H9 (cell line): ENCODE results near the gene SLMAP. TPM values are rescaled to one million over a fixed set of nuclear protein-coding genes. Genes with fewer than 3 reads are reported as not detected.

Experiments
- DNase-seq: peaks from one replicate; pipeline ENCODE4 v3.0.0-alpha.2; 2017
- H2AFZ ChIP-seq: one replicate; pipeline ENCODE4 v1.6.1; 2013; ENCODE audit warnings: mild to moderate bottlenecking, low read length, control low read depth, moderate library complexity
- H2AK5ac ChIP-seq: 2 replicates; pipeline ENCODE4 v1.6.1; 2013; ENCODE audit warnings: low read length, control low read depth, mixed read lengths; ENCODE audit not compliant: insufficient read length
- H2BK120ac ChIP-seq: one replicate; pipeline ENCODE4 v1.6.1; 2013; ENCODE audit warnings: low read depth, mild to moderate bottlenecking, low read length, control low read depth, inconsistent platforms; ENCODE audit not compliant: poor library complexity, severe bottlenecking
- H2BK12ac ChIP-seq: 2 replicates; pipeline ENCODE4 v1.6.1; 2013; ENCODE audit warnings: low read length, control low read depth, mixed read lengths, low read depth; ENCODE audit not compliant: insufficient read length
- H2BK15ac ChIP-seq: 2 replicates; pipeline ENCODE4 v1.6.1; 2013; ENCODE audit warnings: low read depth, low read length, control low read depth
- H2BK20ac ChIP-seq: one replicate; pipeline ENCODE4 v1.6.1; 2013; ENCODE audit warnings: low read depth, mild to moderate bottlenecking, low read length, control low read depth, inconsistent platforms; ENCODE audit not compliant: poor library complexity, severe bottlenecking
- H2BK5ac ChIP-seq: 2 replicates; pipeline ENCODE4 v1.6.1; 2013; ENCODE audit warnings: low read length, control low read depth, mixed read lengths; ENCODE audit not compliant: insufficient read length
- H3K14ac ChIP-seq: 2 replicates; pipeline ENCODE4 v1.6.1; 2013; ENCODE audit warnings: low read length, control low read depth; ENCODE audit not compliant: insufficient read depth
- H3K18ac ChIP-seq: 2 replicates; pipeline ENCODE4 v1.6.1; 2013; ENCODE audit warnings: low read depth, mild to moderate bottlenecking, mixed read lengths, low read length, control low read depth; ENCODE audit not compliant: insufficient read length
- H3K23ac ChIP-seq: 2 replicates; pipeline ENCODE4 v1.6.1; 2013; ENCODE audit warnings: low read length, control low read depth, mixed read lengths, low read depth; ENCODE audit not compliant: insufficient read length
- H3K23me2 ChIP-seq: 2 replicates; pipeline ENCODE4 v1.6.1; 2013; ENCODE audit warnings: low read depth, mild to moderate bottlenecking, mixed read lengths, low read length, control low read depth; ENCODE audit not compliant: insufficient read length, poor library complexity, severe bottlenecking
- H3K27ac ChIP-seq: 2 replicates; pipeline ENCODE4 v1.5.1; 2013; ENCODE audit warnings: low read length, control low read depth, mixed read lengths, low read depth; ENCODE audit not compliant: insufficient read length
- H3K27me3 ChIP-seq: 2 replicates; pipeline ENCODE4 v1.6.1; 2013; ENCODE audit warnings: low read length, control low read depth, inconsistent platforms; ENCODE audit not compliant: insufficient read depth
- H3K4ac ChIP-seq: 2 replicates; pipeline ENCODE4 v1.6.1; 2013; ENCODE audit warnings: low read depth, mild to moderate bottlenecking, control low read depth, inconsistent platforms, low read length, moderate library complexity
- H3K4me1 ChIP-seq: 2 replicates; pipeline ENCODE4 v1.6.1; 2013; ENCODE audit warnings: low read length, control low read depth, inconsistent platforms; ENCODE audit not compliant: insufficient read depth
- H3K4me2 ChIP-seq: 2 replicates; pipeline ENCODE4 v1.6.1; 2013; ENCODE audit warnings: low read length, control low read depth, mixed read lengths; ENCODE audit not compliant: insufficient read length, insufficient read depth
- H3K56ac ChIP-seq: 2 replicates; pipeline ENCODE4 v1.6.1; 2013; ENCODE audit warnings: low read depth, mild to moderate bottlenecking, mixed read lengths, low read length, control low read depth; ENCODE audit not compliant: insufficient read length
- H3K79me1 ChIP-seq: 2 replicates; pipeline ENCODE4 v1.6.1; 2013; ENCODE audit warnings: low read depth, mild to moderate bottlenecking, moderate library complexity, low read length, control low read depth, inconsistent platforms; ENCODE audit not compliant: insufficient read depth, poor library complexity, severe bottlenecking
- H3K79me2 ChIP-seq: 2 replicates; pipeline ENCODE4 v1.6.1; 2013; ENCODE audit warnings: low read length, control low read depth, inconsistent platforms; ENCODE audit not compliant: insufficient read depth
- H3K9ac ChIP-seq: 2 replicates; pipeline ENCODE4 v1.6.1; 2013; ENCODE audit warnings: low read length, control low read depth, mixed read lengths; ENCODE audit not compliant: insufficient read length; ENCODE audit errors: extremely low read depth
- H3K9me3 ChIP-seq: one replicate; pipeline ENCODE4 v1.6.1; 2013; ENCODE audit warnings: low read depth, low read length, inconsistent platforms; ENCODE audit not compliant: control insufficient read depth
- H3T11ph ChIP-seq: one replicate; pipeline ENCODE4 v1.6.1; 2013; ENCODE audit warnings: mild to moderate bottlenecking, low read length, control low read depth, inconsistent platforms
- H4K20me1 ChIP-seq: one replicate; pipeline ENCODE4 v1.6.1; 2013; ENCODE audit not compliant: control insufficient read depth, insufficient read length, insufficient read depth
- H4K5ac ChIP-seq: 2 replicates; pipeline ENCODE4 v1.6.1; 2013; ENCODE audit warnings: low read depth, mild to moderate bottlenecking, mixed read lengths, low read length, control low read depth; ENCODE audit not compliant: insufficient read length
- H4K8ac ChIP-seq: replicated peaks from 2 replicates; pipeline ENCODE4 v1.6.1; 2013; ENCODE audit warnings: low read length, control low read depth, mixed read lengths, low read depth; ENCODE audit not compliant: insufficient read length
- H4K91ac ChIP-seq: 2 replicates; pipeline ENCODE4 v1.6.1; 2013; ENCODE audit warnings: low read depth, mild to moderate bottlenecking, moderate library complexity, mixed read lengths, low read length, control low read depth; ENCODE audit not compliant: insufficient read length
- H3K27ac Mint-ChIP-seq, 3 experiments: 2 replicates in 2 of 3; 3 replicates in 1 of 3; pipeline ENCODE4 v1.8.0; 2020 to 2021; ENCODE audit warnings: mixed read lengths in 3 of 3, mild to moderate bottlenecking in 1 of 3, moderate library complexity in 1 of 3
- H3K27me3 Mint-ChIP-seq: 2 replicates; pipeline ENCODE4 v1.8.0; 2021; ENCODE audit warnings: low read depth, mild to moderate bottlenecking, moderate library complexity, mixed read lengths
- H3K36me3 Mint-ChIP-seq, 3 experiments: 2 replicates in 2 of 3; 3 replicates in 1 of 3; pipeline ENCODE4 v1.8.0; 2020 to 2021; ENCODE audit warnings: low read depth in 3 of 3, mixed read lengths in 3 of 3; ENCODE audit not compliant: insufficient read depth in 1 of 3
- H3K4me1 Mint-ChIP-seq, 2 experiments: 2 replicates each; pipeline ENCODE4 v1.8.0; 2020; ENCODE audit warnings: mixed read lengths in 2 of 2
- H3K4me3 Mint-ChIP-seq, 2 experiments: 2 replicates in 1 of 2; 3 replicates in 1 of 2; pipeline ENCODE4 v1.8.0; 2020 to 2021; ENCODE audit warnings: mild to moderate bottlenecking in 2 of 2, mixed read lengths in 2 of 2, moderate library complexity in 1 of 2
- H3K9me3 Mint-ChIP-seq, 2 experiments: 2 replicates in 1 of 2; 3 replicates in 1 of 2; pipeline ENCODE4 v1.8.0; 2020; ENCODE audit warnings: mild to moderate bottlenecking in 2 of 2, mixed read lengths in 2 of 2, moderate library complexity in 1 of 2
- WGBS: extraction: QIAGEN DNeasy Blood & Tissue Kit; methylation state at CpG from one replicate; pipeline ENCODE4 v1.1.7; 2013; ENCODE audit warnings: missing lambda C conversion rate, low lambda C conversion rate, mixed read lengths; ENCODE audit not compliant: insufficient read length; ENCODE audit errors: extremely low coverage; 5-methylcytosine and 5-hydroxymethylcytosine counted together
- total RNA-seq: library from RNA; stranded (reverse); gene quantifications from 2 replicates; pipeline ENCODE4 v1.2.1, GENCODE V29; 2021
- TF ChIP-seq, protein P1 (sequence below): fragments of 200-600 bp; sonication (generic); conservative IDR thresholded peaks from 3 replicates; pipeline ENCODE4 v1.8.0; 2021; ENCODE audit warnings: antibody characterized with exemption, mild to moderate bottlenecking

The SLMAP gene
- total RNA-seq, 1 experiment from 2014 or later = 65.1 TPM

DNA sequence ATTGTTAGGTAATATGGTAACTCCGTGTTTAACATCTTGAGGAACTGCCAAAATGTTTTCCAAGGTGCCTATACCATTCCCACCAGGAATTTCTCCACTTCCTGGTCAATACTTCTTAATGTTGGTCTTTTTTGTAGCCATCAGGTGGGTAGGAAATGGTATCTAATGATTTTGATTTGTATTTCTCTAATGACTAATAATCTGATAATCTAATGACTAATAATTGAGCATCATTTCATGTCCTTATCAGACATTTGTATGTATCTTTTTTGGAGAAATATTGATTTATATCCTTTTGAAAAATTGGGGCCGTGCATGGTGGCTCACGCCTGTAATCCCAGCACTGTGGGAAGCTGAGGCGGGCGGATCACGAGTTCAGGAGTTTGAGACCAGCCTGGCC, 38.8 kb downstream of the SLMAP start:
- H3K36me3 Mint-ChIP-seq = no peaks in the 10 kb centered on the region; a peak in 1 of 7 replicates
- H3K56ac ChIP-seq = no peak overlapping the region
- no peak overlapping the region for H3K27ac Mint-ChIP-seq
- H3K27me3 ChIP-seq = no peaks in the 10 kb centered on the region
- H4K20me1 ChIP-seq = no peaks in the 10 kb centered on the region
- H3K4me1 ChIP-seq = no peaks in the 10 kb centered on the region
- no peak overlapping the region for H3K14ac ChIP-seq
- H2BK20ac ChIP-seq = no peak overlapping the region
- H3K4ac ChIP-seq = no peak overlapping the region
- no peak overlapping the region for H2AK5ac ChIP-seq
- H3K27ac ChIP-seq = no peak overlapping the region
- H4K91ac ChIP-seq = no peak overlapping the region
- no peaks in the 10 kb centered on the region for H3K27me3 Mint-ChIP-seq
- peaks cover 5% of the 10 kb centered on the region for H3K79me1 ChIP-seq
- no peak overlapping the region for H2AFZ ChIP-seq
- no peak overlapping the region for H3K18ac ChIP-seq
- H3K79me2 ChIP-seq = peaks cover 7% of the 10 kb centered on the region; the same call in 1 of the 2 replicates
- H3K9me3 Mint-ChIP-seq = no peaks in the 10 kb centered on the region
- no peak overlapping the region for H2BK15ac ChIP-seq
- H3K4me1 Mint-ChIP-seq = no peaks in the 10 kb centered on the region
- H4K5ac ChIP-seq = no peak overlapping the region
- H2BK120ac ChIP-seq = no peak overlapping the region
- H3K9me3 ChIP-seq = no peaks in the 10 kb centered on the region
- no peak overlapping the region for H3K9ac ChIP-seq
- no peak for DNase-seq
- no peaks in the 10 kb centered on the region for H3K23me2 ChIP-seq
- H3K23ac ChIP-seq = no peak overlapping the region
- H3K4me3 Mint-ChIP-seq = no peak overlapping the region
- no peak overlapping the region for H2BK12ac ChIP-seq
- no peak overlapping the region for H4K8ac ChIP-seq
- no CpG with 5 or more reads among the region's 6 CpGs for WGBS
- no peak overlapping the region for H2BK5ac ChIP-seq
- no peak overlapping the region for H3K4me2 ChIP-seq
- H3T11ph ChIP-seq = no peak overlapping the region
- TF ChIP-seq, protein P1, sequence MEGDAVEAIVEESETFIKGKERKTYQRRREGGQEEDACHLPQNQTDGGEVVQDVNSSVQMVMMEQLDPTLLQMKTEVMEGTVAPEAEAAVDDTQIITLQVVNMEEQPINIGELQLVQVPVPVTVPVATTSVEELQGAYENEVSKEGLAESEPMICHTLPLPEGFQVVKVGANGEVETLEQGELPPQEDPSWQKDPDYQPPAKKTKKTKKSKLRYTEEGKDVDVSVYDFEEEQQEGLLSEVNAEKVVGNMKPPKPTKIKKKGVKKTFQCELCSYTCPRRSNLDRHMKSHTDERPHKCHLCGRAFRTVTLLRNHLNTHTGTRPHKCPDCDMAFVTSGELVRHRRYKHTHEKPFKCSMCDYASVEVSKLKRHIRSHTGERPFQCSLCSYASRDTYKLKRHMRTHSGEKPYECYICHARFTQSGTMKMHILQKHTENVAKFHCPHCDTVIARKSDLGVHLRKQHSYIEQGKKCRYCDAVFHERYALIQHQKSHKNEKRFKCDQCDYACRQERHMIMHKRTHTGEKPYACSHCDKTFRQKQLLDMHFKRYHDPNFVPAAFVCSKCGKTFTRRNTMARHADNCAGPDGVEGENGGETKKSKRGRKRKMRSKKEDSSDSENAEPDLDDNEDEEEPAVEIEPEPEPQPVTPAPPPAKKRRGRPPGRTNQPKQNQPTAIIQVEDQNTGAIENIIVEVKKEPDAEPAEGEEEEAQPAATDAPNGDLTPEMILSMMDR = no peak
